Measurements from ENCODE around the gene CARF. TPM values are rescaled to one million over a fixed set of nuclear protein-coding genes. Genes with fewer than 3 reads are reported as not detected.
"Not testable (repeated sequence)": the region's sequence is repeated elsewhere in the genome, so short reads cannot be mapped to it uniquely, and the experiment has no call there.

Gene CARF
- total RNA-seq, 1 donor from 2014 or later, result 8.1 TPM

- Histone ChIP-seq H3K4me1 (no peaks in the 10 kb centered on the region), H3K36me3 (peaks cover 66% of the 10 kb centered on the region), H3K27me3 (ENCODE audit: low read depth) (no peaks in the 10 kb centered on the region), H3K27ac (replicated peaks) (no peak overlapping the region), H3K4me3 (no peak overlapping the region), H3K9me3 (replicated peaks) (no peaks in the 10 kb centered on the region)
- DNase-seq, result no peak
- intact Hi-C loops (cut with micrococcal nuclease), result no loop called here
- TF ChIP-seq CTCF (IDR thresholded peaks at IDR 0.05; ENCODE audit: borderline replicate concordance), result no peak
Observed at GRCh38 chr2:202976809-202977208, 64.7 kb downstream of the CARF start.

GRCh38 chr2:202982779-202983491 is 70.9 kb downstream of the CARF start:
- Histone ChIP-seq H3K27me3 (ENCODE audit: low read depth) (no peaks in the 10 kb centered on the region), H3K4me1 (no peaks in the 10 kb centered on the region), H3K27ac (replicated peaks) (no peak overlapping the region), H3K9me3 (replicated peaks) (no peaks in the 10 kb centered on the region), H3K36me3 (peaks cover 43% of the 10 kb centered on the region), H3K4me3 (no peak overlapping the region)
- no peak for DNase-seq
- intact Hi-C loops (cut with micrococcal nuclease), result no loop called here
- no peak for TF ChIP-seq CTCF (IDR thresholded peaks at IDR 0.05; ENCODE audit: borderline replicate concordance)

GRCh38 chr2:202989749-202990148 is 77.7 kb downstream of the CARF start:
- H3K27ac ChIP-seq (replicated peaks), result no peak overlapping the region
- no peaks in the 10 kb centered on the region for H3K4me1 ChIP-seq
- no peaks in the 10 kb centered on the region for H3K9me3 ChIP-seq (replicated peaks)
- no peak for DNase-seq
- intact Hi-C loops (cut with micrococcal nuclease), result no loop called here
- no peaks in the 10 kb centered on the region for H3K27me3 ChIP-seq (ENCODE audit: low read depth)
- H3K36me3 ChIP-seq, result peaks cover under 1% of the 10 kb centered on the region
- no peak for TF ChIP-seq CTCF (IDR thresholded peaks at IDR 0.05; ENCODE audit: borderline replicate concordance)
- H3K4me3 ChIP-seq, result no peak overlapping the region

- Histone ChIP-seq H3K27me3 (ENCODE audit: low read depth) (no peaks in the 10 kb centered on the region), H3K4me1 (no peaks in the 10 kb centered on the region), H3K4me3 (no peak overlapping the region), H3K36me3 (no peaks in the 10 kb centered on the region), H3K27ac (replicated peaks) (no peak overlapping the region), H3K9me3 (replicated peaks) (no peaks in the 10 kb centered on the region)
- TF ChIP-seq CTCF (IDR thresholded peaks at IDR 0.05; ENCODE audit: borderline replicate concordance), result no peak
- no peak for DNase-seq
- intact Hi-C loops (cut with micrococcal nuclease), result no loop called here
Observed at GRCh38 chr2:202990501-202990900, 78.4 kb downstream of the CARF start.

GRCh38 chr2:202997113-202997512 is 85.0 kb downstream of the CARF start:
- intact Hi-C loops (cut with micrococcal nuclease); H3K27me3 ChIP-seq (ENCODE audit: low read depth); H3K4me3 ChIP-seq; H3K36me3 ChIP-seq; DNase-seq; H3K4me1 ChIP-seq; H3K9me3 ChIP-seq (replicated peaks); H3K27ac ChIP-seq (replicated peaks): not testable (repeated sequence)

GRCh38 chr2:203002054-203002821 is 90.2 kb downstream of the CARF start:
- no peak for TF ChIP-seq CTCF (IDR thresholded peaks at IDR 0.05; ENCODE audit: borderline replicate concordance)
- Histone ChIP-seq H3K4me3 (no peak overlapping the region), H3K4me1 (no peaks in the 10 kb centered on the region), H3K36me3 (no peaks in the 10 kb centered on the region), H3K27ac (replicated peaks) (no peak overlapping the region), H3K27me3 (ENCODE audit: low read depth) (no peaks in the 10 kb centered on the region), H3K9me3 (replicated peaks) (no peaks in the 10 kb centered on the region)
- intact Hi-C loops (cut with micrococcal nuclease), result no loop called here
- DNase-seq, result no peak
